Measurements from ENCODE around the gene ITGA3. TPM values are rescaled to one million over a fixed set of nuclear protein-coding genes. Genes with fewer than 3 reads are reported as not detected.

The ITGA3 gene
- total and polyA plus RNA-seq, 2 of the 13 experiments (the other 11 are each of a cell fraction or from before 2014, with no cell fraction given), result 0.48 to 0.69 TPM

- peaks cover 31% of the 10 kb centered on the region for H3K4me1 ChIP-seq (ENCODE audit: insufficient read depth, low read length)
- H4K20me1 ChIP-seq (ENCODE audit: insufficient read depth, low read length), result peaks cover 6% of the 10 kb centered on the region; the same call in 1 of the 2 replicates
- ATAC-seq (no peak), DNase-seq (ENCODE audit: low spot score) (no peak), FAIRE-seq (no peak)
- POLR2A ChIA-PET, result no interaction called here
- no peak overlapping the region for H2AFZ ChIP-seq (ENCODE audit: low read length)
- CTCF ChIA-PET (ENCODE audit: low intra/inter-chr PET ratio, low total read pairs), result no interaction called here
- intact Hi-C loops (cut with micrococcal nuclease; ENCODE audit: unreplicated experiment), result no loop called here
- no peak overlapping the region for H3K9ac ChIP-seq (ENCODE audit: insufficient read depth, low read depth, low read length)
- in situ Hi-C loops (cut with HindIII; ENCODE audit: extremely low pct_ligation_motif_present, low pct_unique_long_range_greater_than_20kb), result no loop called here
- no peak overlapping the region for H3K4me2 ChIP-seq (ENCODE audit: low read depth, low read length)
- H3K36me3 ChIP-seq (replicated peaks in 1 of 2; ENCODE audit: control insufficient read depth in 1 of 2, insufficient read depth in 2 of 2, low read length in 2 of 2), result peaks cover 41 to 49% of the 10 kb centered on the region in 2 experiments; a peak in 4 of 5 replicates
- H3K9me3 ChIP-seq (ENCODE audit: low read length), result no peaks in the 10 kb centered on the region
- H3K27me3 ChIP-seq (ENCODE audit: control insufficient read depth in 1 of 2, insufficient read depth in 2 of 2, low read length in 2 of 2), result no peaks in the 10 kb centered on the region
- no peaks in the 10 kb centered on the region for H3K79me2 ChIP-seq (ENCODE audit: insufficient read depth, low read length)
- no TSS peak for BruUV-seq (replicated peaks)
- WGBS (ENCODE audit: low lambda C conversion rate), result 98% methylated on average over 4 of the region's 4 CpGs
- no peak overlapping the region for H3K27ac ChIP-seq (ENCODE audit: extremely low read length, insufficient read depth, low read length)
- TF ChIP-seq ZNF777 (CRISPR knock-in tag; IDR thresholded peaks at IDR 0.05) (no peak), ARNT2 (CRISPR knock-in tag; IDR thresholded peaks at IDR 0.05; ENCODE audit: low read depth) (no peak), KLF16 (CRISPR knock-in tag; IDR thresholded peaks at IDR 0.05) (no peak), ZNF652 (CRISPR knock-in tag; IDR thresholded peaks at IDR 0.05; ENCODE audit: borderline replicate concordance, low read depth) (no peak), ZNF263 (CRISPR knock-in tag; IDR thresholded peaks at IDR 0.05) (no peak), ZBTB34 (CRISPR knock-in tag; IDR thresholded peaks at IDR 0.05) (no peak)
- H3K4me3 ChIP-seq (replicated peaks in 1 of 3; ENCODE audit: insufficient read depth in 1 of 3, low read depth in 2 of 3, low read length in 3 of 3), result no peak overlapping the region
These were observed 81.1 kb downstream of the ITGA3 start for GRCh38 chr17:50137042-50137441.

GRCh38 chr17:50139185-50139783 lies 83.4 kb downstream of the ITGA3 start:
- no TSS peak for BruUV-seq (replicated peaks)
- ChIA-PET POLR2A (interaction anchor here (1.2 kb wide), 1 partner anchor 45 kb away, joined by 3 read pairs; no protein-coding TSS in a partner anchor), CTCF (ENCODE audit: low intra/inter-chr PET ratio, low total read pairs) (interaction anchor here (1.2 to 2.2 kb wide), 4 partner anchors 22 to 158 kb away, joined by 3 to 32 read pairs (median 4); no protein-coding TSS in a partner anchor)
- Histone ChIP-seq H3K36me3 (replicated peaks in 1 of 2; ENCODE audit: control insufficient read depth in 1 of 2, insufficient read depth in 2 of 2, low read length in 2 of 2) (peaks cover 55 to 69% of the 10 kb centered on the region in 2 experiments), H4K20me1 (ENCODE audit: insufficient read depth, low read length) (peaks cover 6% of the 10 kb centered on the region; the same call in 1 of the 2 replicates), H3K79me2 (ENCODE audit: insufficient read depth, low read length) (no peaks in the 10 kb centered on the region), H2AFZ (ENCODE audit: low read length) (no peak overlapping the region), H3K4me2 (ENCODE audit: low read depth, low read length) (no peak overlapping the region), H3K9me3 (ENCODE audit: low read length) (no peaks in the 10 kb centered on the region), H3K4me3 (replicated peaks in 1 of 3; ENCODE audit: insufficient read depth in 1 of 3, low read depth in 2 of 3, low read length in 3 of 3) (no peak overlapping the region), H3K4me1 (ENCODE audit: insufficient read depth, low read length) (peaks cover 8% of the 10 kb centered on the region; the same call in 1 of the 2 replicates), H3K9ac (ENCODE audit: insufficient read depth, low read depth, low read length) (no peak overlapping the region), H3K27ac (ENCODE audit: extremely low read length, insufficient read depth, low read length) (no peak overlapping the region), H3K27me3 (ENCODE audit: control insufficient read depth in 1 of 2, insufficient read depth in 2 of 2, low read length in 2 of 2) (no peaks in the 10 kb centered on the region)
- 88% methylated on average over 15 of the region's 15 CpGs for WGBS (ENCODE audit: low lambda C conversion rate)
- DNase-seq (ENCODE audit: low spot score) (no peak), FAIRE-seq (no peak), ATAC-seq (no peak)
- in situ Hi-C loops (cut with HindIII; ENCODE audit: extremely low pct_ligation_motif_present, low pct_unique_long_range_greater_than_20kb), result no loop called here
- intact Hi-C loops (cut with micrococcal nuclease; ENCODE audit: unreplicated experiment), result no loop called here
- TF ChIP-seq FOSL2 (CRISPR knock-in tag; IDR thresholded peaks at IDR 0.05), result no peak
- no peak for TF ChIP-seq TRAFD1 (CRISPR knock-in tag; IDR thresholded peaks at IDR 0.05; ENCODE audit: borderline replicate concordance)
- no peak for TF ChIP-seq SIN3A (IDR thresholded peaks at IDR 0.05; ENCODE audit: borderline replicate concordance, low read depth, low read length)
- 0 out of 2 replicates have a peak, but pooled peaks have one; percentile 9 for TF ChIP-seq E2F5 (CRISPR knock-in tag; conservative IDR thresholded peaks at IDR 0.05)
- no peak for TF ChIP-seq FOXK1 (CRISPR knock-in tag; IDR thresholded peaks at IDR 0.05; ENCODE audit: borderline replicate concordance, low read depth)
- TF ChIP-seq ZNF546 (CRISPR knock-in tag; conservative IDR thresholded peaks at IDR 0.05), result no peak
- no peak for TF ChIP-seq RFX5 (IDR thresholded peaks at IDR 0.05; ENCODE audit: low read depth, low read length)
- no peak for TF ChIP-seq ZNF605 (CRISPR knock-in tag; IDR thresholded peaks at IDR 0.05)
- TF ChIP-seq ZFY (CRISPR knock-in tag; IDR thresholded peaks at IDR 0.05), result no peak
